Measurements from ENCODE around the gene TEAD3.

TEAD3 gene

DNA sequence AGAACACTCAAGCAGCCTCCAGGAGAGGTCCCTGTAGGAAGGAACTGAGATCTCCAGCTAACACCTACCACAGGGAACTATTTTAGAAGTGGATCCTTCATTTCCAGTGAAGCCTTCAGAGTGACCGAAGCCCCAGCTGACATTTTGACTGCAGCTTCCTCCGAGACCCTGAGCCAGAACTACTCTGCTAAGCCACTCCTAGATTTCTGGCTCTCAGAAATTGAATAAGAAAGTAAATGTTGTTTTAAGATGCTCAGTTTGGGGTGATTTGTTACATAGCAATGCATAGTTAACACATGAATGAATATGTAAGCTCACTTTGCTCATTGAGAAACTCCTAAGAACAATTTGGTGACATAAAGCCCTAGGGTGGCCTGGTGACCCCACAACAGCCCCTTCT is 10.3 kb upstream of the TEAD3 start:
- in situ Hi-C loops (cut with MboI; ENCODE audit: low pct_unique_long_range_greater_than_20kb, low sequenced_read_pairs, unreplicated experiment) = no loop called here
- TF ChIP-seq CTCF (IDR thresholded peaks at IDR 0.05; ENCODE audit: extremely low read depth, insufficient read depth, missing control alignments) = no peak
- no peak for DNase-seq (ENCODE audit: low spot score)

DNA sequence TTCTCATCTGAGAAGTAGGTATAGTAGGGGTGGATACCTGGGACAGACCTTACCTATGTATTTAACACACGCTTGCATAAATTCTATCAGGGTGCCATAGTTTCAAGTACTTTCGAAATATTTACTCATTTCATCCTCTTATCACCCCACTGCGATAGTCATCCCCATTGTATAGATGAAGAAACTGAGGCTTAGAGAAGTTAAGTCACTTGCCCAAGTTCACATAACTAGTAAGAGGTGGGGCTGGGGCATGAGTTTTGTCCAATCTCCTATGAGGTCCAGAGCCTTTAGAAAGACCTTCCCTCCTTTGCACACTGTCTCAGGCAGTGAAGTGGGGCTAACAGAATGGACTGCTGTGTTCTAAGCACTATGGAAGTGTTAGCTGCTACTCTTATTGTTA is 9.7 kb upstream of the TEAD3 start:
- no peak for DNase-seq (ENCODE audit: low spot score)

GRCh38 chr6:35505999-35506412 is 9.1 kb upstream of the TEAD3 start:
- in situ Hi-C loops (cut with MboI; ENCODE audit: low pct_unique_long_range_greater_than_20kb, low sequenced_read_pairs, unreplicated experiment) = no loop called here
- TF ChIP-seq CTCF (IDR thresholded peaks at IDR 0.05; ENCODE audit: extremely low read depth, insufficient read depth, missing control alignments) = no peak

More for the DNA sequence above, 9.7 kb upstream of the TEAD3 start:
- no peak for TF ChIP-seq CTCF (IDR thresholded peaks at IDR 0.05; ENCODE audit: extremely low read depth, insufficient read depth, missing control alignments)
- in situ Hi-C loops (cut with MboI; ENCODE audit: low pct_unique_long_range_greater_than_20kb, low sequenced_read_pairs, unreplicated experiment) = no loop called here

DNA sequence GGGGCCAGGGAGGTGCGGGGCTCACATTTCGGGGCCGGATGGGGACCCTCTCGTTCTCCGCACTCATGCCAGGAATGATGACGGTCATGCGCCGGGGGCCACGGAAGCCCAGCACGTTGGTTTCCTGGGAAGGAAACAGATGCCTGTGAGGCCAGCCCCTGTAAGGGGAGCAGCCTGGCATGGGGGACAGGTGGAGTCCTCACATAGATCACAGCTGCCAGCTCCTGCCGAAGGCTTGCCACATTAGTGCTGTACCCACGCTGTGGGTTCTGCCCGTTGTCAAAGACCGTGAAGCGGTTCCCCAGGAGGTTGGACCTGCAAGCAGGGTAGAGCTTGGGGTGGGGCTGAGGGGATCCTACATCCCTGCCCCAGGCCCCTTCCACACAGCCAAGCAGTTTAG is 6.7 kb upstream of the TEAD3 start:
- no peak for TF ChIP-seq CTCF (IDR thresholded peaks at IDR 0.05; ENCODE audit: extremely low read depth, insufficient read depth, missing control alignments)
- in situ Hi-C loops (cut with MboI; ENCODE audit: low pct_unique_long_range_greater_than_20kb, low sequenced_read_pairs, unreplicated experiment) = no loop called here
- no peak for DNase-seq (ENCODE audit: low spot score)

More at GRCh38 chr6:35505999-35506412, 9.1 kb upstream of the TEAD3 start:
- DNase-seq (ENCODE audit: low spot score) = no peak

GRCh38 chr6:35501784-35502183 is 4.9 kb upstream of the TEAD3 start:
- TF ChIP-seq CTCF (IDR thresholded peaks at IDR 0.05; ENCODE audit: extremely low read depth, insufficient read depth, missing control alignments) = no peak
- in situ Hi-C loops (cut with MboI; ENCODE audit: low pct_unique_long_range_greater_than_20kb, low sequenced_read_pairs, unreplicated experiment) = no loop called here
- no peak for DNase-seq (ENCODE audit: low spot score)

GRCh38 chr6:35500782-35501181 is 3.9 kb upstream of the TEAD3 start:
- in situ Hi-C loops (cut with MboI; ENCODE audit: low pct_unique_long_range_greater_than_20kb, low sequenced_read_pairs, unreplicated experiment) = no loop called here
- no peak for DNase-seq (ENCODE audit: low spot score)
- no peak for TF ChIP-seq CTCF (IDR thresholded peaks at IDR 0.05; ENCODE audit: extremely low read depth, insufficient read depth, missing control alignments)

- in situ Hi-C loops (cut with MboI; ENCODE audit: low pct_unique_long_range_greater_than_20kb, low sequenced_read_pairs, unreplicated experiment) = no loop called here
- DNase-seq (ENCODE audit: low spot score) = no peak
- TF ChIP-seq CTCF (IDR thresholded peaks at IDR 0.05; ENCODE audit: extremely low read depth, insufficient read depth, missing control alignments) = no peak
Observed at GRCh38 chr6:35499372-35499771, 2.5 kb upstream of the TEAD3 start.

Data from GM13977 (cell line).